OCI-LY1 (cell line): Measurements from ENCODE around the gene DHRS3.

ENCODE experiments used
- CTCF ChIP-seq: fragments of 200-600 bp; sonication (generic), shearing (Covaris generic); IDR thresholded peaks from 2 replicates; pipeline ENCODE4 v1.5.1; 2017; ENCODE audit warnings: mild to moderate bottlenecking, antibody characterized with exemption, low read length, moderate library complexity, mixed read lengths
- EZH2 ChIP-seq: fragments of 200-600 bp; sonication (generic), shearing (Covaris generic); IDR thresholded peaks from 2 replicates; pipeline ENCODE4 v1.8.0; 2017; ENCODE audit warnings: borderline replicate concordance, mixed run types, mild to moderate bottlenecking, antibody characterized with exemption, low read length, moderate library complexity, mixed read lengths

DNA sequence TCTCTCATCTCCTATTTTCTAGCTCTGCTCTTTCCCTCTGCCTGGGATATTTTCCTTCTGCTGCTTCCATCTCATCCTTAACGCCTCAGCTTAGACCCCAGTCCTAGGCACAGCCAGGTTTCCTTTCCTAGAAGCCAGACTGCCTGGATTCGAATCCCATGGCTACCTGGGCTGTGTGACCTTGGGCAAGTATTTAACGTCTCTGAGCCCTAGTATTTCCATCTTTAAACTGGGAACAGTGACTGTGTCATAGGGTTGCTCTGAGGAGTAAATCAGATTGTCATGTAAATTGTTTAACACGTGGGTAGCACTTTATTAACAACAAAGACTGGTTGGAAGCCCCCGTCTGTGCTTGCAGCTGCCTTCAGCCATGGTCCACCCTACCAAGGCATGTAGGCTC, 18.4 kb downstream of the DHRS3 start:
- TF ChIP-seq CTCF = no peak
- no peak for TF ChIP-seq EZH2
